ENCODE data around the gene FHOD3.

- TF ChIP-seq CTCF (conservative IDR thresholded peaks at IDR 0.05) = no peak
- no peak for TF ChIP-seq EZH2 (IDR thresholded peaks at IDR 0.05; ENCODE audit: low read depth)
These were observed 447.9 kb downstream of the FHOD3 start for GRCh38 chr18:36745219-36745975.

All from PC-9 (cell line).